ENCODE measurements around the gene SCRN2.

GRCh38 chr17:47831934-47832327 lies 9.1 kb downstream of the SCRN2 start:
- TF ChIP-seq EZH2 (IDR thresholded peaks at IDR 0.05) = no peak
- no peak for TF ChIP-seq CTCF (IDR thresholded peaks at IDR 0.05)
